ENCODE results near the gene NPFFR1. TPM values are rescaled to one million over a fixed set of nuclear protein-coding genes. Genes with fewer than 3 reads are reported as not detected.

NPFFR1 gene
- total and polyA plus RNA-seq, 10 of the 15 experiments (the other 5 are each of a cell fraction or from before 2014, with no cell fraction given), result 0.03 TPM; not detected in 9

- no peak for TF ChIP-seq CUX1 (IDR thresholded peaks at IDR 0.05; ENCODE audit: insufficient replicate concordance, low read depth, low read length)
- TF ChIP-seq CBFB (IDR thresholded peaks at IDR 0.05; ENCODE audit: low read depth), result no peak
- no peak for TF ChIP-seq TCF3 (IDR thresholded peaks at IDR 0.05; ENCODE audit: borderline replicate concordance, insufficient read depth, low read depth, low read length)
- TF ChIP-seq EZH2 (IDR thresholded peaks at IDR 0.05; ENCODE audit: borderline replicate concordance, control insufficient read depth, low read depth, low read length), result no peak
- no peak for TF ChIP-seq RAD51 (IDR thresholded peaks at IDR 0.05)
- 0 out of 2 replicates have a peak, but pooled peaks have one; percentile 46 for TF ChIP-seq NBN (IDR thresholded peaks at IDR 0.05)
- no peak for TF ChIP-seq ZNF687 (IDR thresholded peaks at IDR 0.05)
- peak; percentile 94 for TF ChIP-seq ATF7 (IDR thresholded peaks at IDR 0.05; ENCODE audit: low read depth)
- no peak for TF ChIP-seq IRF4 (IDR thresholded peaks at IDR 0.05; ENCODE audit: low read depth, low read length)
- no peak for TF ChIP-seq NFYA (IDR thresholded peaks at IDR 0.05; ENCODE audit: borderline replicate concordance, low read depth, low read length)
- TF ChIP-seq POU2F2 (IDR thresholded peaks at IDR 0.05; ENCODE audit: borderline replicate concordance, low read depth, low read length), result no peak
- no peak for TF ChIP-seq POLR2AphosphoS5 (IDR thresholded peaks at IDR 0.05; ENCODE audit: low read length)
- no peak for TF ChIP-seq IRF3 (IDR thresholded peaks at IDR 0.05)
- no peak for TF ChIP-seq HDGF (IDR thresholded peaks at IDR 0.05)
- no peak for TF ChIP-seq JUNB (IDR thresholded peaks at IDR 0.05)
- TF ChIP-seq STAT3 (IDR thresholded peaks at IDR 0.05; ENCODE audit: low read depth, low read length), result no peak
- no peak for TF ChIP-seq TCF12 (IDR thresholded peaks at IDR 0.05; ENCODE audit: low read depth, low read length)
- no peak for TF ChIP-seq HCFC1 (IDR thresholded peaks at IDR 0.05; ENCODE audit: low read length)
- no peak for TF ChIP-seq CHD2 (IDR thresholded peaks at IDR 0.05; ENCODE audit: borderline replicate concordance, low read depth, low read length)
- no peak for TF ChIP-seq ZNF24 (IDR thresholded peaks at IDR 0.05)
- TF ChIP-seq RAD21 (IDR thresholded peaks at IDR 0.05; ENCODE audit: insufficient read depth, low read depth, low read length), result no peak
These were observed 51.5 kb downstream of the NPFFR1 start (continued) for GRCh38 chr10:70232155-70232858.
